ENCODE results near the gene ENKUR. TPM values are rescaled to one million over a fixed set of nuclear protein-coding genes. Genes with fewer than 3 reads are reported as not detected.

ENKUR gene
- total RNA-seq, 1 experiment from 2014 or later, result not detected

DNA sequence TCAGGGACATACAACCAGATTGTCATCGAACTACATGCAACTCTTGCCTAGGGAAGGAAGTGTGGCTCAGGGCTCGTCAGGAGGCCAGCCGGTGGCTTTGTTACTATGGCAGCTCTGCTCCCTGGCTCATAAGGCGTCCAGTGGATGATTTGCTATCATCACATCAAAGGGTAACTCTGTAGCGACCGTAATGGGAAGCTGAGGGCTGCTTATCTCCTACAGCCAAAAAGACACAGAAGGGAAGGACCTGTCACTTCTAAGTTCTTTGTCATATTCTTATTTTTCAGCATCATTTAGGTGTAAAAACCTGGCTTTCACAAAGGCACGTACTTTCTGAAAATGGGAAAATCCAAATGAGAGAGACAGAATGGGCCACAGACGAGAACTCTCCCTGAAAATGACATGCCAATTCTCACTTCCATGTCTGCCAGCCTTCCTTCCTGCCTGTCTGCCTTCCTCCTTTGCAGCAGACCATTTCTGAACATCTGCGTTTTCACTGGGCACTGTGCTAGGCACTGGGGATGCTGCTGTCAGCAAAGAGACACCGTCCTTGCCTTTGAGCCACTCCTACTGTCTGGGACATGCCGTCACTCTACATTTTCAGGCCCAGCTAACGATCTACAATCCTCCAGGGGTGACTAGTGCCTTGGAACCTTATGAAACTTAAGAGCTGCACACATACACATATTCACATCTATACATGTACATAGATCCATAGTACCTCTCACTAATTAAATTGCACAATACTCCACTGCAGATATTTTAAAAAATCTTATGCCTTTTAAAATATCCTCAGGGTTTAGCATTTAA, 26.9 kb downstream of the ENKUR start:
- Histone ChIP-seq H2AFZ (ENCODE audit: low read length) (no peak overlapping the region), H3K4me1 (ENCODE audit: insufficient read depth, low read length) (0 out of 2 replicates have a peak, but pooled peaks cover 8% of the 10 kb centered on the region)
- CTCF ChIA-PET, result interaction anchor here (0.7 to 0.8 kb wide), 2 partner anchors 120 to 267 kb away, joined by 4 read pairs; no protein-coding TSS in a partner anchor

DNA sequence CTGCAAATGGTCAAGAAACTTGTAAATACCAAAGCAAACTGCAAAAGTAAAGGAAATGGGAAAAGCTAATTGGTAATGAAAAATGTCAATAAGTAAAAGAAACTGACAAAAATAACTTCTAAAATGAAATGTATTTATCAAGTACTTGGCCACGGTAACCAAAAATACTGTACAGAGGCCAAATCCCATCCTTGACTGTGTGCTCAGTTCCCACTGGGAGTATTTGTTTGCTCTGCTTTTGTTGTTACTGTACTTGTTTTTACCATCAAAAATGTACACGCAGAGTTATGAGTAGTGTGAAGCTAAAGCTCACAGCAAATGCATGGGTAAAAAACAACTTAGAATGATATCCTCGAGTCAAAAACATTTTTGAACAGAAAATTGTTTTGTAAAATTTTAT, 31.1 kb downstream of the ENKUR start:
- POLR2A ChIA-PET (ENCODE audit: unreplicated experiment), result no interaction called here
- Histone ChIP-seq H2AFZ (ENCODE audit: low read length) (no peak overlapping the region), H3F3A (ENCODE audit: low read length, unreplicated experiment) (no peaks in the 10 kb centered on the region), H3K36me3 (ENCODE audit: low read depth, low read length) (no peaks in the 10 kb centered on the region), H3K27ac (ENCODE audit: low read length) (no peak overlapping the region), H4K20me1 (ENCODE audit: low read length) (no peaks in the 10 kb centered on the region), H3K9me3 (ENCODE audit: low read length) (no peaks in the 10 kb centered on the region), H3K4me2 (ENCODE audit: low read length) (no peak overlapping the region), H3K4me1 (ENCODE audit: insufficient read depth, low read length) (0 out of 2 replicates have a peak, but pooled peaks cover 5% of the 10 kb centered on the region), H3K9ac (ENCODE audit: low read length) (no peak overlapping the region), H3K27me3 (ENCODE audit: low read length) (no peaks in the 10 kb centered on the region), H3K79me2 (ENCODE audit: low read length) (no peaks in the 10 kb centered on the region), H3K9me2 (replicated peaks; ENCODE audit: low read length) (no peaks in the 10 kb centered on the region), H3K4me3 (ENCODE audit: low read length) (no peak overlapping the region)
- BruUV-seq (replicated peaks), result no TSS peak
- ATAC-seq, result no peak
- TF ChIP-seq EZH2 (IDR thresholded peaks at IDR 0.05; ENCODE audit: low read length, unreplicated experiment) (no peak), EZH2phosphoT487 (IDR thresholded peaks at IDR 0.05; ENCODE audit: borderline replicate concordance, low read length) (no peak)
- TF ChIP-seq, protein P1, sequence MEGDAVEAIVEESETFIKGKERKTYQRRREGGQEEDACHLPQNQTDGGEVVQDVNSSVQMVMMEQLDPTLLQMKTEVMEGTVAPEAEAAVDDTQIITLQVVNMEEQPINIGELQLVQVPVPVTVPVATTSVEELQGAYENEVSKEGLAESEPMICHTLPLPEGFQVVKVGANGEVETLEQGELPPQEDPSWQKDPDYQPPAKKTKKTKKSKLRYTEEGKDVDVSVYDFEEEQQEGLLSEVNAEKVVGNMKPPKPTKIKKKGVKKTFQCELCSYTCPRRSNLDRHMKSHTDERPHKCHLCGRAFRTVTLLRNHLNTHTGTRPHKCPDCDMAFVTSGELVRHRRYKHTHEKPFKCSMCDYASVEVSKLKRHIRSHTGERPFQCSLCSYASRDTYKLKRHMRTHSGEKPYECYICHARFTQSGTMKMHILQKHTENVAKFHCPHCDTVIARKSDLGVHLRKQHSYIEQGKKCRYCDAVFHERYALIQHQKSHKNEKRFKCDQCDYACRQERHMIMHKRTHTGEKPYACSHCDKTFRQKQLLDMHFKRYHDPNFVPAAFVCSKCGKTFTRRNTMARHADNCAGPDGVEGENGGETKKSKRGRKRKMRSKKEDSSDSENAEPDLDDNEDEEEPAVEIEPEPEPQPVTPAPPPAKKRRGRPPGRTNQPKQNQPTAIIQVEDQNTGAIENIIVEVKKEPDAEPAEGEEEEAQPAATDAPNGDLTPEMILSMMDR (conservative IDR thresholded peaks at IDR 0.05; ENCODE audit: low read depth, low read length), result no peak
- CTCF ChIA-PET, result no interaction called here
- intact Hi-C loops (cut with micrococcal nuclease), result no loop called here
- no peak for DNase-seq

More for the DNA sequence above, 26.9 kb downstream of the ENKUR start:
- Histone ChIP-seq H3K4me3 (ENCODE audit: low read length) (no peak overlapping the region), H3K9ac (ENCODE audit: low read length) (no peak overlapping the region), H3K4me2 (ENCODE audit: low read length) (no peak overlapping the region), H3K36me3 (ENCODE audit: low read depth, low read length) (no peaks in the 10 kb centered on the region), H3K27me3 (ENCODE audit: low read length) (no peaks in the 10 kb centered on the region), H3K27ac (ENCODE audit: low read length) (no peak overlapping the region), H3K79me2 (ENCODE audit: low read length) (no peaks in the 10 kb centered on the region), H3K9me2 (replicated peaks; ENCODE audit: low read length) (no peaks in the 10 kb centered on the region), H3K9me3 (ENCODE audit: low read length) (no peaks in the 10 kb centered on the region), H3F3A (ENCODE audit: low read length, unreplicated experiment) (no peaks in the 10 kb centered on the region), H4K20me1 (ENCODE audit: low read length) (no peaks in the 10 kb centered on the region)
- ATAC-seq (no peak), DNase-seq (no peak)
- BruUV-seq (replicated peaks), result no TSS peak
- POLR2A ChIA-PET (ENCODE audit: unreplicated experiment), result no interaction called here
- TF ChIP-seq, protein P1 (conservative IDR thresholded peaks at IDR 0.05; ENCODE audit: low read depth, low read length), result no peak
- no peak for TF ChIP-seq EZH2phosphoT487 (IDR thresholded peaks at IDR 0.05; ENCODE audit: borderline replicate concordance, low read length)
- TF ChIP-seq EZH2 (IDR thresholded peaks at IDR 0.05; ENCODE audit: low read length, unreplicated experiment), result no peak
- intact Hi-C loops (cut with micrococcal nuclease), result no loop called here

DNA sequence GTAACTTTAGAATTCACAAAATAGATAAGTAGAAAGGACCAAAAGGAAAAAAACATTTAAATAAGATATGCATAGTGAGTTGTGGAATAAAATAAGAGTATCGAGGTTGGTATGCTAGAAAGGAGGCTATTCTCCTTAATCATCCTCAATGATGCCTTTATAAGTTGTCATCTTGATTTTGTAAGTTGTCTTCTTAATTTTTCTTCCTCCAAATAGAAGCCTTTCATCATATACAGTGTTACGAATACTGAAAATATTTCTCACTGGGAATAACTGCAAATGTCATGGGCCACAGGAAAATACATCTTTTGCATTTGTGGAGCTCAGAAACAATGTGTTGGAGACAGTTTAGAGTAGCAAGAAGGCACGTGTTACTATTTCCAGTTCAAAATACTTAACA, 32.0 kb downstream of the ENKUR start:
- intact Hi-C loops (cut with micrococcal nuclease), result no loop called here
- no TSS peak for BruUV-seq (replicated peaks)
- H3F3A ChIP-seq (ENCODE audit: low read length, unreplicated experiment), result no peaks in the 10 kb centered on the region
- CTCF ChIA-PET, result no interaction called here
- ATAC-seq (no peak), DNase-seq (no peak)
- TF ChIP-seq, protein P1 (conservative IDR thresholded peaks at IDR 0.05; ENCODE audit: low read depth, low read length), result no peak
- TF ChIP-seq EZH2 (IDR thresholded peaks at IDR 0.05; ENCODE audit: low read length, unreplicated experiment), result no peak
- TF ChIP-seq EZH2phosphoT487 (IDR thresholded peaks at IDR 0.05; ENCODE audit: borderline replicate concordance, low read length), result no peak
- H3K36me3 ChIP-seq (ENCODE audit: low read depth, low read length), result no peaks in the 10 kb centered on the region
- H3K4me2 ChIP-seq (ENCODE audit: low read length), result no peak overlapping the region
- H2AFZ ChIP-seq (ENCODE audit: low read length), result no peak overlapping the region
- no peaks in the 10 kb centered on the region for H3K4me1 ChIP-seq (ENCODE audit: insufficient read depth, low read length)
- no peaks in the 10 kb centered on the region for H4K20me1 ChIP-seq (ENCODE audit: low read length)
- no peaks in the 10 kb centered on the region for H3K79me2 ChIP-seq (ENCODE audit: low read length)
- POLR2A ChIA-PET (ENCODE audit: unreplicated experiment), result no interaction called here
- H3K27ac ChIP-seq (ENCODE audit: low read length), result no peak overlapping the region
- H3K9me2 ChIP-seq (replicated peaks; ENCODE audit: low read length), result no peaks in the 10 kb centered on the region
- H3K9me3 ChIP-seq (ENCODE audit: low read length), result no peaks in the 10 kb centered on the region
- H3K9ac ChIP-seq (ENCODE audit: low read length), result no peak overlapping the region
- no peaks in the 10 kb centered on the region for H3K27me3 ChIP-seq (ENCODE audit: low read length)
- no peak overlapping the region for H3K4me3 ChIP-seq (ENCODE audit: low read length)

All from PC-3 (cell line).